DND-41 (cell line): ENCODE data around the gene HAX1.

ENCODE experiments used
- EZH2 ChIP-seq: IDR thresholded peaks from 3 replicates; pipeline ENCODE4 v1.6.1; 2012; ENCODE audit warnings: borderline replicate concordance, low read depth, mild to moderate bottlenecking, moderate library complexity, low read length, inconsistent platforms; ENCODE audit not compliant: severe bottlenecking
- TF ChIP-seq, protein P1 (sequence below): IDR thresholded peaks from 2 replicates; pipeline ENCODE4 v1.5.1; 2012; ENCODE audit warnings: borderline replicate concordance, low read length, moderate library complexity, mild to moderate bottlenecking; ENCODE audit not compliant: poor library complexity, severe bottlenecking; ENCODE audit errors: extremely low read depth

DNA sequence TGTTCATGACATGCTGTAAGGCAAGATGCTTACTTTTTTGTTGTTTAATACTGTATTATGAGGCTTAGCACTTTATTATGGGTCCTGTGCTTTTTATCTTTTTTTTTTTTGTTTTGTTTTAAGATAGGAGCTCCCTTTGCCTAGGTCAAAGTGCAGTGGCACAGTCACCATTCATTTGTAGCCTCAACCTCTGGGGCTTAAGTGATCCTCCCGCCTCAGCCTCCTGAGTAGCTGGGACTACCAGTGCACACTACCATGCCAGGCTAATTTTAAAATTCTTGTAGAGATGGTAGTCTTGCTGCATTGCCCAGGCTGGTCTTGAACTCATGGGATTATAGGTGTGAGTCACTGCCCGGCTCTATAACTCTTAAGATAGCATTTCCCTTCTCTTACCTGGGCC is 47.1 kb upstream of the HAX1 start:
- no peak for TF ChIP-seq EZH2
- TF ChIP-seq, protein P1, sequence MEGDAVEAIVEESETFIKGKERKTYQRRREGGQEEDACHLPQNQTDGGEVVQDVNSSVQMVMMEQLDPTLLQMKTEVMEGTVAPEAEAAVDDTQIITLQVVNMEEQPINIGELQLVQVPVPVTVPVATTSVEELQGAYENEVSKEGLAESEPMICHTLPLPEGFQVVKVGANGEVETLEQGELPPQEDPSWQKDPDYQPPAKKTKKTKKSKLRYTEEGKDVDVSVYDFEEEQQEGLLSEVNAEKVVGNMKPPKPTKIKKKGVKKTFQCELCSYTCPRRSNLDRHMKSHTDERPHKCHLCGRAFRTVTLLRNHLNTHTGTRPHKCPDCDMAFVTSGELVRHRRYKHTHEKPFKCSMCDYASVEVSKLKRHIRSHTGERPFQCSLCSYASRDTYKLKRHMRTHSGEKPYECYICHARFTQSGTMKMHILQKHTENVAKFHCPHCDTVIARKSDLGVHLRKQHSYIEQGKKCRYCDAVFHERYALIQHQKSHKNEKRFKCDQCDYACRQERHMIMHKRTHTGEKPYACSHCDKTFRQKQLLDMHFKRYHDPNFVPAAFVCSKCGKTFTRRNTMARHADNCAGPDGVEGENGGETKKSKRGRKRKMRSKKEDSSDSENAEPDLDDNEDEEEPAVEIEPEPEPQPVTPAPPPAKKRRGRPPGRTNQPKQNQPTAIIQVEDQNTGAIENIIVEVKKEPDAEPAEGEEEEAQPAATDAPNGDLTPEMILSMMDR: no peak
